ENCODE data around the gene FAM83E.

Gene FAM83E

GRCh38 chr19:48575931-48576622, 38.8 kb downstream of the FAM83E start:
- DNase-seq (ENCODE audit: low read depth) = no peak

GRCh38 chr19:48573163-48573505, 41.7 kb downstream of the FAM83E start:
- no peak for DNase-seq (ENCODE audit: low read depth)

GRCh38 chr19:48571378-48572162, 43.3 kb downstream of the FAM83E start:
- DNase-seq (ENCODE audit: low read depth) = no peak

- no peak for DNase-seq (ENCODE audit: low read depth)
Observed at GRCh38 chr19:48569814-48570213, 45.1 kb downstream of the FAM83E start.

GRCh38 chr19:48568345-48568886, 46.5 kb downstream of the FAM83E start:
- DNase-seq (ENCODE audit: low read depth) = no peak

- DNase-seq (ENCODE audit: low read depth) = no peak
Observed at GRCh38 chr19:48565090-48565489, 49.8 kb downstream of the FAM83E start.
